Heart left ventricle (tissue), 13 donors: ENCODE data around the gene BMPER.

Experiments
- POLR2A ChIP-seq, 2 donors: fragments of 450-650 bp; IDR thresholded peaks; one replicate each; pipeline ENCODE4 v1.6.1; 2017; ENCODE audit warnings: antibody characterized with exemption in 2 of 2, mild to moderate bottlenecking in 2 of 2, moderate library complexity in 2 of 2
- TF ChIP-seq, protein P1 (sequence below), 12 donors: fragments of 200-600 bp; sonication (generic) in 4 of 12; IDR thresholded peaks; one replicate each; pipeline versions ENCODE4 v1.5.0 to v1.8.0; 2018 to 2022; ENCODE audit warnings: antibody characterized with exemption in 12 of 12, mild to moderate bottlenecking in 5 of 12
- donor health status: ischemic (EF 13 %, LVEDD 7.1; RV severe dilation, severe dysfunction).
- donor health status: DM: no; HTN: yes; CAD: no.
- donor health status: DM: no; HTN: no; CAD: no.
- donor health status: ischemic (EF 25% LVEDD 6.9; RV normal size, moderate dysfunction).
- donor health status: ischemic (EF 25% LVEDD 5.7; RV mildly dilated, moderate dysfunction).
- donor health status: ischemic (EF 35%, LVEDD 5.7; RV mildly dilated, moderate dysfunction).
- donor health status: nonischemic (EF 11% LVEDD 7.7; RV severe dilation, severe dysfunction).
- donor health status: DM: yes; HTN: yes; CAD: no.
- donor health status: PGD.
- donor health status: ischemic (EF 29% LVEDD 5.4; RV normal size, mild dysfunction).
- donor health status: nonischemic (EF 23%, LVEDD 6.1; RV moderate dilation, normal function).

DNA sequence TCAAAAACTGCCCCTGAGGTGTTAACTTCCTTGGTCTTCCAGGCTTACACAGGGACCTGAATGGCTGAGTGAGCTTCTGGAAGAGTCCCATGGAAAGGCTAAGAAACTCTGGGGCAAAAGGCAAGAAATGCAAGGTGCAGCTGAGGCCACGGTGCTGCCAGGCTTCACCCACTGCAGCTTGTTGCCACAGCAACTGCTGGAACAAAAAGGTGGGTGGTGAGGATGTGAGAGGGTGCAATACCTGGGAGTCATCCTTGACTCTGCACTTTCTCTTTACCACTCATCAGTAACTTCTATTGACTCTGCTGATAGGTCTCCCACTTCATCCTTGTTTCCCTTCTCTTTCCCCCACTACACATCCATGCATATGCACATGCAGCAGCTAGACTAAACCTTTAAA lies 258.6 kb downstream of the BMPER start:
- TF ChIP-seq, protein P1, sequence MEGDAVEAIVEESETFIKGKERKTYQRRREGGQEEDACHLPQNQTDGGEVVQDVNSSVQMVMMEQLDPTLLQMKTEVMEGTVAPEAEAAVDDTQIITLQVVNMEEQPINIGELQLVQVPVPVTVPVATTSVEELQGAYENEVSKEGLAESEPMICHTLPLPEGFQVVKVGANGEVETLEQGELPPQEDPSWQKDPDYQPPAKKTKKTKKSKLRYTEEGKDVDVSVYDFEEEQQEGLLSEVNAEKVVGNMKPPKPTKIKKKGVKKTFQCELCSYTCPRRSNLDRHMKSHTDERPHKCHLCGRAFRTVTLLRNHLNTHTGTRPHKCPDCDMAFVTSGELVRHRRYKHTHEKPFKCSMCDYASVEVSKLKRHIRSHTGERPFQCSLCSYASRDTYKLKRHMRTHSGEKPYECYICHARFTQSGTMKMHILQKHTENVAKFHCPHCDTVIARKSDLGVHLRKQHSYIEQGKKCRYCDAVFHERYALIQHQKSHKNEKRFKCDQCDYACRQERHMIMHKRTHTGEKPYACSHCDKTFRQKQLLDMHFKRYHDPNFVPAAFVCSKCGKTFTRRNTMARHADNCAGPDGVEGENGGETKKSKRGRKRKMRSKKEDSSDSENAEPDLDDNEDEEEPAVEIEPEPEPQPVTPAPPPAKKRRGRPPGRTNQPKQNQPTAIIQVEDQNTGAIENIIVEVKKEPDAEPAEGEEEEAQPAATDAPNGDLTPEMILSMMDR (IDR thresholded peaks at IDR 0.05), result no peak
- no peak for TF ChIP-seq POLR2A (IDR thresholded peaks at IDR 0.05)
